ENCODE data around the gene TNRC6A.
"Not testable (repeated sequence)": the region's sequence is repeated elsewhere in the genome, so short reads cannot be mapped to it uniquely, and the experiment has no call there.

TNRC6A gene

DNA sequence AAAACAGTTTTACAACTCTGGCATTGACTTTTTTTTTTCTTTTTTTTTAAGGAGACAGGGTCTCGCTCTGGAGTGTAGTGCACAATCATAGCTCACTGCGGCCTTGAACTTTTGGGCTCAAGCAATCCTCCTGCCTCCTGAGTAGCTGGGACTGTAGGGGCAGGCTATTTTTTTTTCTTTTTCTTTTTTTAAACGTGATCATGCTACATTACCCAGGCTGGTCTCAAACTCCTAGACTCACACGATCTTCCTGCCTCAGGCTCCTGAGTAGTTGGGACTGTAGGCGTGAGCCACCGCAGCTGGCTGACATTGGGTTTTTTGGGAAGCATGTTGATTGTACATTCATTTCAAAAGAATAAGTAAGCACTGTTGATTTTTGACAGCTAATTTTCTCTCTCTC lies 32.1 kb downstream of the TNRC6A start:
- no peak for DNase-seq

DNA sequence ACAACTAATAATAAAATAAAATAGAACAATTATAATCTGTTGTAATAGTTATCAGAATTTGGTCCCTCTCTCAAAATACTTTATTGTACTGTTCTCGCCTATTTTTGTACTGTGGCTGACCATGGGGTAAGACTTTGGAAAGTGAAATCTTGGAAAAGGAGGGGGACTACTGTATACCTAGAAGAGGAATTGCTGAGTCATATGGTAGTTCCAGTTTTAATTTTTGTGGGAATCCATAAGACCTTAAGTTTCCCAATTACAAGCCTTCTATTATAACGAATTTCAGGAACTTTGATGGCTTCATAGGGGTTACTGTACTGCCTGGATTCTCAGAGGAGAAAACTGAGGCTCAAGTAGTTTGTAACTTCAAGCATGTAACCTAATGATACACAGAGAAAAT lies 35.5 kb downstream of the TNRC6A start:
- no peak for DNase-seq

DNA sequence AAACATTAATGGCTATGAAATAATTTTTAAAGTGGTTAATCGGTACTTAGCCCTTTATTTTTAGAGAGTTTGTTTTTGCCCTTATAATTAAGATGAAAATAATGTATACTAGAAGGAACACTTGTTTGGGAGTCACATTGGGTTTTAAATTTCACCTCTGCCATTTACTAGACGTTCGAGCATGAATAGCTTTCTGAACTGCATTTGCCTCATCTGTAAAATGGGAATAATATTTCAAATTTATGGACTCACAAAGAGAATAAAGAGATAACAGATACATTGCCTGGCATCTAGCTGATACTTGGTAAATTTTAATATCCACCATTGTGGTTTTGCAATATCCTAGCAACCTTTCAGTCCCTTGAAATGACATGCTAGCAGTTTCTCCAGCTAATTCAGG lies 36.6 kb downstream of the TNRC6A start:
- DNase-seq, result no peak

DNA sequence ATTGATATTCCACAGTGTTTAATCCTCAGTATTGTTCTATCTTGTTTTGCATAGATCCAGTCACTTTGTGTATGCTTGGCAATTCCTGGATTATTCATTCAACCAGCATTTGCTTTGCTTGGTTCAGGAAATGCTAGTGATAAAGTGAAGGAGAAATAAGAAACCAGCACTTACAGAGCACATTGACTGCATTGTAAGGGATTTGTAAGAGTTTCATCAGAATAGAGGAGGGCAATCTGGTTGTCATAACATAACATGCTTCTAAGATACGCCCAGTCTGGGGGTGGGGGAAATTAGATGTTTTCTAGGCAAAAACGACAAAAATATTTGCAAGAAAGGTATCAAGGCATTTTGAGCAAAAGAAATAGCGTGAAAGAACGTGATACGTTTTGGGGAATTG lies 40.4 kb downstream of the TNRC6A start:
- DNase-seq, result no peak

DNA sequence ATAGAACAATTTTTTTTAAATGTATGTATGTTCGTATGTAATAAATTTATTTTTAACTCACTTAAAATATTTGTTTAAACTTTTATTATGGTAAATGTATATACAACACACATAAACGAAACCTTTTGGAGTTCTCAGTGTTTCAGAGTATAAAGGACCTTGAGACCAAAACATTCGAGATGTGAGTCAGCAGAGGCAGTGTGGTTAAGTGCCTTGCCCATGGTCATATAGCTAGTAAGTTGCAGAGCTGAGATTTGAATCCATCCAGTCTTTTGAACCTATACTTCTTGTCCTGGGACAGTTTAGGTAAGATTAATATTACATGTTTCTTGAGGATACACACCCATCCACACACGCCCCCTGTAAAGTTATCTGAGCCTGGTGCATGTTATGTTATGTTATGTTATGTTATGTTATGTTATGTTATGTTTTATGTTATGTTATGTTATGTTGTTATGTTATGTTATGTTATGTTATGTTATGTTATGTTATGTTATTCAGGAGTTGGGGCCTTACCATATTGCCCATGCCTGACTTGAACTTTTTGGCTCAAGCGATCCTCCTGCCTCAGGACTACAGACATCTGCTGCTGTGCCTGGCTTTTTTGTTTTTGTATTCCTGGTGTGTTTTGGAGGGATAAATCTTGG lies 41.8 kb downstream of the TNRC6A start:
- DNase-seq, result no peak

DNA sequence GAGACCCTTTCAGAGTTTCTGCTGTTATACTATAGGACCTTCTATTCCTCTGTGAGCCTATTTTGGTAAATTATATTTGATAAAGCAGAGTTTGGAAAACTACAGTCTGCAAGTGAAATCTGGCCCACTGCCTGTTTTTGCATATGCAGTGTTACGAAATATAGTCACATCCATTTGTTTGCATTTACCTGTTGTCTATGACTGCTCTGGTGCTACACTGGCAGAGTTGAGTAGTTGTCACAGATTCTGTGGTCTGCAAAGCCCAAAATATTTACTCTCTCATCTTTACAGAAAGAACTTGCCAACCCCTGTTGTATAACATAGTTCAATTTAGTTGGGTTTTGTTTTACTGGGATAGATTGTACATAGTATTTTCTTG lies 42.3 kb downstream of the TNRC6A start:
- no peak for DNase-seq

DNA sequence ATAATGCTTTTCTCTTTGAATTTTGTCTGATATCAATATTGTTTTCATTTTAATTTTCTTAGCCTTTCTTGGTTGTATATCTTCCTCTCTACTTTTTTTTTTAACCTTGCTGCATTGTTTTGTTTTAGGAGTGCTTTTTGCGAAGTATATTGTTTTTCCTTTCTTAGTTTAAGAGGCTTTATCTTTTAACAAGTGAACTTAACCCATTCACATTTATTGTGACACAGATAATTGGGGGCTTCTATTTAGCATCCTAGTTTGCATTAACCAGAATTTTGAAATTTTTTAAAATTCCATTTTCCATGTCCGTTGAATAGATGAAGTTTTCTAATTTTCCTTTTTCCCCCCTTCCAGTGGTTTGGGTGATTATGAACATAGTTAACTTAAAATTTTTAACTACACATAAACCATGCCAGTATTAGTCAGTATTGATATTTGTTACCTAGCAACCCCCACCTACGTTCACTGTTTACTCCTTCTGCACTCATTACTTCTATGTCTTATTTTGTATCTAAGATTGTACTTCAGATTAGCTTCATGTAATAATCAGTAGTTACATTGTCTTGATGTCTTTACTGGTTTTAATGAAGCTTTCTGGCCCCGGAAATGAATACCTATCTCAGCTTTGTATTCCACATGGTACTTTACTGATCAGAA lies 44.4 kb downstream of the TNRC6A start:
- DNase-seq, result no peak

DNA sequence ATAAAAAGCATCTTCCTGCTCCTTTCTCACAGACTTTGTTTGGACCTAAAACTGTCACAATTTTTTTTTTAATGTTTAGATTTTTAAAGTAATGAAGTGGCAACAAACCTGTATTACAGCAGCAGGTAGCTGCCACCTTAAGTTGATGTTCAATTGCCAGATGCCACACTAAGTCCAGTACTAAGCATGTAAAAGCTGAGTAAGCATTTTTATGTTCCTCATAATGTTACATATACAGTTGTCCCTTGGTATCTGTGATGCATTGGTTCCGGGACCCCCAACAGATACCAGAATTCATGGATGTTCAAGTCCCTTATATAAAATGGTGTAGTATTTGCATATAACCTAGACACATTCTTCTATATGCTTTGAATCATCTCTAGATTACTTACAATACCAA lies 45.1 kb downstream of the TNRC6A start:
- no peak for DNase-seq

DNA sequence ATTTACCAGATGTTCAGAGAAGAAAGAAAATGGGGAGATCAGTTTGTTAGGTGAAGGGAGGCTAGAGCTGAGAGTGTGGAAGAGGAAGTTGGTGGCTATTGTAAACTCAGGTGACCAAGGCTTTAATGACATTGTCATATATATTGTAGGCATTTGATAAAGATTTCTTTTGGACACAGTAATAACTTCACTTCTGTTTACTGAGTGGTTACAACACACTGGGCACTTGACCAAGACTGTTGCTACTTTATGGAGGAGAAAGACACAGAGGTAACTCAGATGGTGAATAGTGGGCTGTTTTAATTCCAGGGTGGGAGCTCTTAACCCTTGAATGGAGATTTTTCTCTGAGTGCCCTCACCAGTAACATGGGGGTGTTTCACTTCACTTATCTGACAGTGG lies 46.0 kb downstream of the TNRC6A start:
- DNase-seq, result no peak

DNA sequence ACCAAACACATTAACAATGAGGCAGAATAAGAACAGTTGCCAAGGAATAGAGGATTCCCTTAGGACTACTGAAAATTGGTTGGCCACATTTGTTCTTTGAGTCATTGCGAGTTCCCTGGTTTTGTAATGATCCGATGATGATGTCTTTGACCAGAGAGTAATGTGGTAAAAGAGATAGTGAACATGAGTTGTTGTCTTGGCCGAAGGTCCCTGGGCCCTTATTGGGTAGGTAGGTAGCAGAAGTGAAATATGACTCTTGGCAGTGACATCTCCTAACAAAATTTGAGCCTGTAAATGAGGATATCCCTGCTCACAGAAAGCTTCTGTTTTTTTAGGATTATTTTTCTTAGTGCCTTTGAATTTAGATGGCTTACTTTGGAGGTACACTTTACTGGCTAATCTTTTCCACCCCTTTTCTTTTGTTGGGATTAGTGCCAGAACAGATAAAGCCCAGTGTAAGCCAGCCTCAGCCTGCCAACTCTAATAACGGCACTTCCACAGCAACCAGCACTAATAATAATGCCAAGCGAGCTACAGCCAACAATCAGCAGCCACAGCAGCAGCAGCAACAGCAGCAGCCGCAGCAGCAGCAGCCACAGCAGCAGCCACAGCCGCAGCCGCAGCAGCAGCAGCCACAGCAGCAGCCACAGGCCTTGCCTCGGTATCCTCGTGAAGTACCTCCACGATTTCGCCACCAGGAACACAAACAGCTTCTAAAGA lies 47.2 kb downstream of the TNRC6A start:
- DNase-seq, result no peak

DNA sequence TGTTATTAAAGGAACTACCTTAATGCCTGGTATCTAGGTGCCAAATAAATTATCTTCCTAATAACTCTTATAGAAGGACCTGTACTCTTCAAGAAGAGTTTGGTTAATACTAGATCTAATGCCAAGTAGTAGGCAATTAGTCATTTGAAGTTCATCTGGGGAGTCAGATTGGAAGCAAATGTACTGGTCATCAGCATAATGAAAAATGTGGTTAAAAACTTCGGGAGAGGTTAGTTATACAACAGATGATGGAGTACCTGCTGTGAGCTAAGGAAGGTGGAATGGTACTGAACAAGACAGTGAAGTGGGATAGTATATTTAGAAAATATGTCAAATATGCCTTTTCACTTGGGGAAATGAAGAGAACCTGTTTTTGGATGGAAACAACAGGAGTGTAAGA lies 49.2 kb downstream of the TNRC6A start:
- no peak for DNase-seq

DNA sequence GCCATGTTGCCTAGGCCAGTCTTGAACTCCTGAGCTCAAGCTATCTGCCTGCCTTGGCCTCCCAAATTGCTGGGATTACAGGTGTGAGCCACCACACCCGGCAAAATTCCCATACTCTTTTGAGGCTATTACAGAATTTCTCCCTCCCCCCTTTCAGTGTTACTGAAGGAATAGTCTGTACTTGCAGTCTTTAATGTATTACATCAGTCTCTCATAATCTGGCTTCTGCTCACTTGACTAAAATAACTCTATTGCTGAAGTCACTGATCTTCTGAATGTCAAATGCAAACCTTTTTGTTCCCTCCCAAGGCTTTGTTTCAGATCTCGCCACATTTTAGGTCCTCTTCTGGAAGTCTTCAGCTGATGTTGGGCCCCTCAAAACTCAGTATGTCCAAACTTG lies 51.8 kb downstream of the TNRC6A start:
- DNase-seq, result no peak

DNA sequence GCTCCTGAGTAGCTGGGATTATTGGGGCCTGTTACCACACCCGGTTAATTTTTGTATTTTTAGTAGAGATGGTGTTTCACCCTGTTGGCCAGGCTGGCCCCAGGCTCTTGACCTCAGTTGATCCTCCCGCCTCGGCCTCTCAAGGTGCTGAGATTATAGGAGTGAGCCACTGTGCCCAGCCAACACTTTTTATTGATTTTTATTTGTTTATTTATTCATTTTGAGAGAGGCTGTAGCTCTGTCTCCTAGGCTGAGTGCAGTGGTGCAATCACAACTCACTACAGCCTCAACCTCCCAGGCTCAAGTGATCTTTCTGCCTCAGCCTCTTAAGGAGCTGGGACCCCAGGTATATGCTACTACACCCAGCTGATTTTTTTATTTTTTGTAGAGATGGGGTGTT lies 54.7 kb downstream of the TNRC6A start:
- DNase-seq, result no peak

DNA sequence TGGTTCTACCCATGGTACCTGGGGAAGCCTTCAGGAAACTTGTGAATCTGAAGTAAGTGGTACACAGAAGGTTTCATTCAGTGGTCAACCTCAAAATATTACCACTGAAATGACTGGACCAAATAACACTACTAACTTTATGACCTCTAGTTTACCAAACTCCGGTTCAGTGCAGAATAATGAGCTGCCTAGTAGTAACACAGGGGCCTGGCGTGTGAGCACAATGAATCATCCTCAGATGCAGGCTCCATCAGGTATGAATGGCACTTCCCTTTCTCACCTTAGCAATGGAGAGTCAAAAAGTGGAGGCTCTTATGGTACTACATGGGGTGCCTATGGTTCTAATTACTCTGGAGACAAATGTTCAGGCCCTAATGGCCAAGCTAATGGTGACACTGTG lies 60.4 kb downstream of the TNRC6A start:
- DNase-seq, result no peak

DNA sequence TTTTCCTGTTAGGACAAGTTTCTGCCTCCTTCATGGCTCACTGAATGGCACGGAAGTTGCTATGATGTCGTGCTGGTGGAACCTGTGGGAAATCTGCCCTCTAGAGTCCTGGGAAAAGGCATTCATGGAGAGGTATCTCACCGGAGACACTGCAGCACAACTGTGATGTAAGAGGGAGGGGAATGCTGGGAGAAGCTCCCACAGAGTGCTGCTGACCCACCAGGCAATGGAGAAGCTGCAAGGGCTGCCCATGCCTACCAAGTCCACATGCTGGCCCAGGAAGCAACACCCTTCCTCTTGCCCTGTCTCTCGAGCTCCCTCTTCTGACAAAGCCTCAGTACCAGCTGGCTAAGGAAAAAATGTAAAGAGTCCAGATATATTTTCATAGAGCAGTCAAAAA lies 71.1 kb downstream of the TNRC6A start:
- DNase-seq, result no peak

DNA sequence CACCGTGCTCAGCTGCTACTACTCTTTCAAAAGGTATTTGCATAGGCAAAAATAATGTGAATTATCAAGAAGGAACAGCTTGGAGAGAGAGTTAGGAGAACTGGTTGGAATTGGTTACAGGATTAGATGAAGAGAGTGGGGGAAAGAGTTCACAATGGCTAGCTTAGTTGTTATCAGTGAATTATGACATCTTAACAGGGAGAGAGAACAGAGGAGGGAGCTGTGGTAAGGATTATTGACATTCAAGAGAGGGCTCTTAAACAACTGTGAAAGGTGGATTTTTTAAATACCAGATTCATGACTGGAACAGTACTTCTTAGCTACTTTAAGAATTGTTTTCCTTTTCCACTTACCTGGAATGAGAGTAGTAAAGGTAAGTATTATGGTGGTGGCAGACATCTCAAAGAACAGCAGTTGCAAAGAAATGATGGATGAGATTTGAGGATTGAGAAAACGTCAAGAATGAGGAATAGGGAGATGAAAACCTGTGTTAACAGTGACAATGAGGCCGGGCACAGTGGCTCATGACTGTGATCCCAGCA lies 72.4 kb downstream of the TNRC6A start:
- no peak for DNase-seq

DNA sequence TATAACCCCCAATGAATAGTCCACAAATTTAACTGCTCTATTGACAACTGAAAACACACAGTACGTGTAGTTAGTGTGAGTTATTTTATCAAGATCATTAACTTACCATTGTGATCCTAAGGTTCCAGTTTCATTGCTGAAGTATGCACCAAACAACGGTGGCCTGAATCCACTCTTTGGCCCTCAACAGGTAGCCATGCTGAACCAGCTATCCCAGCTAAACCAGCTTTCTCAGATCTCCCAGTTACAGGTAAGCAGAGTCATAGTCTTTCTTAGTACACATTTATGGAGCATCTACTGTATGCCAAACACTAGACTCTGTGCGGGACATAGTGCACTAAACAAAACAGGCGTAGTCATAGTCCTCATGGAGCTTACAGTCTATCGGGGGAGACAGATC lies 76.0 kb downstream of the TNRC6A start:
- DNase-seq, result no peak

DNA sequence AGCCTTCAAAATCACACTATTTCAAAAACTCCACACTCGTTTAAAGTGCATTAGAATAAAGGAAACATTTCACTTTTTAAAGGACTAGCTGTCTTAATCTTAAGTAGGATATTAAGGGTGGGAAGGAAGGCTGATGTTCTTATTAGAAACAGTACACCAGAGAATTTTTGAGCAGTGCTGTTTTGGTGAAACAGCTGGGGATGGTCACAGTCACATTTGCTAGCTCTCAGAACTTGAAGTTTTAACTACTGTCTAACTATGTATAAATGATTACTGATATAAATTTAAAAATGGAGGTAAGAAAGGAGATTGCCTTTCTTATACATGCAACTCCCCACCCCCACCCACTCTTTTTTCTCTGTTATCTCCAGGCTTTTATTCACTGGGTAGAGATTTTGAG lies 77.8 kb downstream of the TNRC6A start:
- DNase-seq, result no peak

DNA sequence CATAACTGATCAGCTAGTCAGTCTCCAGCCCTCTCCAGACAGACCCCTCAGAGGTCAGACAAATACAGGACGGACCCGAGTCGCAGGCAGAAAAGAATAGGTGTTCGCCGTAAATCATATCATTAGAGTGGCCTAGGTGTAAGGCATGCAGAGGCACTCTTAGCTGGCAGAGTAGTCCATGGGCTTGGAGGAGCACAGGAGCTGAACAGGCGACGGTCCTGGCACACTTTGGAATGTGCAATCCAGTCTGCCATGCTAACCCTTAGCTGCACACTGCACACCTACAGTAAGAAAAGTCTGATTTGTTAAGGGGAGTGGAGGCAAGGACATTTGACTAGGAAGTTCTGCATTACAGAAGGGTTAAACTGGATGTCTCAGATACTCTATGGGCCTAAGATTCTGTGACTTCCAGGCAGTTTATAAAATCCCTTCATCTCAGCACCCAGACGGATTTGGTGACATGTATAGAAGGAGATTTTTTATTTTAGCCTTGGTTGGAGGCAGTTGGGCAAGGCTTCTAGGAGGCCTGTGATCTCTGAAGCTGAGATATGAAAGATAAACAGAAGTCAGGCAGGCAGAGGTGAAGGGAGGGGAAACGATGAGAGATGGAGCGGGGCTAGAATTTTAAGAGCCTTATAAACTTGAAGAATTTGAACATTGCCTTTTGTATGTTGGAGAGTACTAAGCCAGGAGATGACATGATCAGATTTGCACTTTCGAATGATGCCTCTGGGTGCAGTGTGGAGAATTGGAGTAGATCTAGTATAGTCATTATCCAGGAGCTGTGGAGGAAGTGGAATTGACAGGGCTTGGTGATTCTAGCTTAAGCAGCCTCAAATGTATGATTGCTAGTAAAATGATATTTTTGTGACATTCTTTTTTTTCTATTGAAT lies 81.7 kb downstream of the TNRC6A start:
- no peak for DNase-seq

DNA sequence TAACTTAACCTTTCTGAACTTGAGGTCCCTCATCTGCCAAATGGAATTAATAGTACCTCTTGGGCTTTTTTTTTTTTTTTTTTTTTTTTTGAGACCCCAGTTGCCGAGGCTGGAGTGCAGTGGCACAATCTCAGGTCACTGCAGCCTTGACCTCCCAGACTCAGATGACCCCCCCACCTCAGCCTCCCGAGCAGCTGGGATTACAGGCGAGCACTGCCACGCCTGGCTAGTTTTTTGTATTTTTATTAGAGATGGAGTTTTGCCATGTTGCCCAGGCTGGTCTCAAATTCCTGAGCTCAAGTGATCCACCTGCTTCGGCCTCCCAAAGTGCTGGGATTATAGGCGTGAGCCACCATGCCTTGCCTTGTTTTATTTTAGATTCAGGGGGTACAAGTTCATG lies 83.4 kb downstream of the TNRC6A start:
- not testable (repeated sequence) for DNase-seq

DNA sequence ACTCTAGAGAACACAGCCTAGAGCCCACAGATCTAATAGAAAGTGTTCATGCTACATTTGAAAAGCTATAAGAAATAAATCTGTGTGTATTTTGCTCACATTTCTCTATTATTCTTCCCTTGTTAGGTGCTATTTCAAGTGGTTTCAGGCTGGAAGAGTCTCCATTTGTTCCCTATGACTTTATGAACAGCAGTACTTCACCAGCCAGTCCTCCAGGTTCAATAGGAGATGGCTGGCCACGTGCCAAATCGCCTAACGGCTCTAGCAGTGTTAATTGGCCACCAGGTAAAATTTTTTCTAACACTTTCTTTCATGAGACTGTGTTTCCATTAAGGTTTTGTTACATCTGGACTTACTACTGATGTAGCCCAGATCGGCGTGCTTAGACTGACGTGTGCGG lies 85.6 kb downstream of the TNRC6A start:
- peak; percentile 65 for DNase-seq

DNA sequence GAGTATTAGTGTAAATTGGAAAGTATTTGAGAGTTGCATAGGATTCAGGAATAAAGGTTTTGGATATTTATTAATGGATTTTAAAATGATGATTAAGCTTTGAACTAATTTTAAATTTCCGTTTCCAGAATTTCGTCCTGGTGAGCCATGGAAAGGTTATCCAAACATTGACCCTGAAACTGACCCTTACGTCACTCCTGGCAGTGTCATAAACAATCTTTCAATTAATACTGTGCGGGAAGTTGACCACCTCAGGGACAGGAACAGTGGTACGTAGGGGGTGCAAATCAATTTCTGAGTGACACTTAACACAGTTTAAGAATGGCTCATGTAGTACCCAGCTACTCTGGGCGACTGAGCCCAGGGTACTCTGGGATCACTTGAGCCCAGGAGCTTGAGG lies 87.2 kb downstream of the TNRC6A start:
- no peak for DNase-seq

DNA sequence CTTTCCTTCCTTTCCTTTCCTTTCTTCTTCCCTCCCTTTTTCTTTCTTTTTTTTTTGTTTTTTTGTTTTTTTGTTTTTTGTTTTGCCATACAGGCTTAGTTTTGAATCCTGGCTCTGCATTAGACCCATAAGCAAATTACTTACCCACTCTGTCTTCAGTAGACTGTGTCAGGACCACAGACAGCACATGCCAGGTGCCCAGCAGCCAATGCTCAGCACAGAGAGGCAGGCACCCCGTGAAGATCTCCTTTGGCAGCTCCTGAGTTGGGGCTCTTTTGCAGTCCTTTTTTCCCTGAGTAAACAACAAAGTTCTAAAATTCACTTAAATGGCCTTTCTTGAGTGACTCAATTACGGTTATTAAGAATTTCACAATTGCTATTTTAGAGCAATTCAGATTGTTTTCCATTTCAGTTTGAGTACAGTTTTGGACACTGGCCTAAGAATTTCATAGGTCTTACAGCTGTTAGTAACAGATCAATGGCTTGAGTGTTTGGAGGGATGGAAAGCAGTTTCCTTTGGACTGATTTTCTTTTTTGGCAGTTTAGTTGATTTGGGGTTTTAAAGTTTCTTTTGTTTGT lies 90.1 kb downstream of the TNRC6A start:
- DNase-seq, result no peak

All from NCI-H1105 (cell line).